Esophagus (tissue), 2 donors: ENCODE data around the gene TBC1D17. TPM values are rescaled to one million over a fixed set of nuclear protein-coding genes. Genes with fewer than 3 reads are reported as not detected.

ENCODE experiments used
- H3K27ac ChIP-seq, 2 donors: one replicate each; pipeline ENCODE4 v1.5.1; 2013; ENCODE audit warnings: low read depth in 2 of 2, mild to moderate bottlenecking in 2 of 2, inconsistent platforms in 1 of 2, low read length in 1 of 2, moderate library complexity in 1 of 2
- H3K27me3 ChIP-seq, 2 donors: one replicate each; pipeline ENCODE4 v1.6.1; 2013; ENCODE audit warnings: low read length in 2 of 2, control low read depth in 1 of 2, mild to moderate bottlenecking in 1 of 2; ENCODE audit not compliant: insufficient read depth in 2 of 2, control insufficient read depth in 1 of 2
- H3K36me3 ChIP-seq, 2 donors: one replicate each; pipeline ENCODE4 v1.6.1; 2013; ENCODE audit warnings: low read length in 1 of 2; ENCODE audit not compliant: control insufficient read depth in 2 of 2, insufficient read depth in 2 of 2
- H3K4me1 ChIP-seq, 2 donors: one replicate each; pipeline ENCODE4 v1.6.1; 2013; ENCODE audit warnings: low read length in 1 of 2; ENCODE audit not compliant: control insufficient read depth in 2 of 2, insufficient read depth in 2 of 2
- H3K4me3 ChIP-seq, 2 donors: one replicate each; pipeline ENCODE4 v1.5.1; 2013; ENCODE audit warnings: low read length in 2 of 2, mild to moderate bottlenecking in 2 of 2, low read depth in 1 of 2, moderate library complexity in 1 of 2
- H3K9me3 ChIP-seq, 2 donors: one replicate each; pipeline ENCODE4 v1.6.1; 2013; ENCODE audit warnings: mild to moderate bottlenecking in 2 of 2, low read depth in 1 of 2, low read length in 1 of 2, moderate library complexity in 1 of 2; ENCODE audit not compliant: control insufficient read depth in 2 of 2, insufficient read depth in 1 of 2
- WGBS, 2 donors: extraction: QIAGEN DNeasy Blood & Tissue Kit; methylation state at CpG; one replicate each; pipeline ENCODE4 v1.1.7; 2013; 5-methylcytosine and 5-hydroxymethylcytosine counted together
- polyA plus RNA-seq, 2 donors: library from polyadenylated mRNA; stranded (reverse); fragments of 200-250 nt; gene quantifications; one replicate each; pipeline ENCODE4 v1.2.3, GENCODE V29; 2013
- donor health status: healthy with polysubstance abuse.
- donor health status: Bipolar disorder and iron deficiency.

The TBC1D17 gene
- 10 to 100 TPM; 21.8 to 32.6 TPM for polyA plus RNA-seq

GRCh38 chr19:49877020-49877878 lies at the start of gene TBC1D17, which contains the start of gene AKT1S1:
TSS of gene TBC1D17 (plus strand) at chr19:49877702. CDS start at chr19:49877724, 22 bp downstream.
TSS of gene AKT1S1 (minus strand) at chr19:49877355. CDS start at chr19:49873295, 4,060 bp downstream.
- Histone ChIP-seq H3K27me3 (no peaks in the 10 kb centered on the region), H3K27ac (peak within 1 kb of the TSS; percentile 97 to 100), H3K36me3 (peaks cover 11 to 31% of the 10 kb centered on the region in 2 donors), H3K4me1 (peaks cover 2 to 11% of the 10 kb centered on the region in 2 donors), H3K9me3 (no peaks in the 10 kb centered on the region), H3K4me3 (peak within 1 kb of the TSS; percentile 94 to 96)
- 0% methylated on average over 60 to 61 of the region's 61 CpGs for WGBS, 2 donors

GRCh38 chr19:49829200-49829599 lies 48.3 kb upstream of the TBC1D17 start:
- 87 to 92% methylated on average over 8 of the region's 8 CpGs for WGBS, 2 donors
- Histone ChIP-seq H3K4me1 (no peaks in the 10 kb centered on the region), H3K27me3 (no peaks in the 10 kb centered on the region), H3K9me3 (no peaks in the 10 kb centered on the region), H3K27ac (no peak overlapping the region), H3K36me3 (peaks cover 8 to 55% of the 10 kb centered on the region in 2 donors), H3K4me3 (no peak overlapping the region)

- Histone ChIP-seq H3K27ac (no peak overlapping the region), H3K36me3 (peaks cover 13 to 60% of the 10 kb centered on the region in 2 donors), H3K27me3 (no peaks in the 10 kb centered on the region), H3K4me1 (no peaks in the 10 kb centered on the region), H3K9me3 (no peaks in the 10 kb centered on the region), H3K4me3 (no peak overlapping the region)
- 94 to 96% methylated on average over 18 of the region's 18 CpGs for WGBS, 2 donors
Observed at GRCh38 chr19:49829721-49830120, 47.8 kb upstream of the TBC1D17 start.

- Histone ChIP-seq H3K9me3 (no peaks in the 10 kb centered on the region), H3K27me3 (no peaks in the 10 kb centered on the region), H3K36me3 (peaks cover 16 to 67% of the 10 kb centered on the region in 2 donors), H3K4me3 (no peak overlapping the region), H3K4me1 (no peaks in the 10 kb centered on the region), H3K27ac (no peak overlapping the region)
- 91 to 95% methylated on average over 12 of the region's 12 CpGs for WGBS, 2 donors
Observed at GRCh38 chr19:49830766-49831165, 46.7 kb upstream of the TBC1D17 start.

- WGBS, 2 donors = 96 to 97% methylated on average over 8 of the region's 8 CpGs
- Histone ChIP-seq H3K4me3 (no peak overlapping the region), H3K36me3 (peaks cover 19 to 66% of the 10 kb centered on the region in 2 donors), H3K9me3 (no peaks in the 10 kb centered on the region), H3K27ac (no peak overlapping the region), H3K27me3 (no peaks in the 10 kb centered on the region), H3K4me1 (no peaks in the 10 kb centered on the region)
Observed at GRCh38 chr19:49831592-49831991, 45.9 kb upstream of the TBC1D17 start.

GRCh38 chr19:49832556-49832955 lies 44.9 kb upstream of the TBC1D17 start:
- WGBS, 2 donors = 71 to 72% methylated on average over 7 to 9 of the region's 9 CpGs
- no peaks in the 10 kb centered on the region for H3K4me1 ChIP-seq
- H3K4me3 ChIP-seq = no peak overlapping the region
- no peaks in the 10 kb centered on the region for H3K27me3 ChIP-seq
- H3K27ac ChIP-seq = no peak overlapping the region
- H3K36me3 ChIP-seq = peaks cover 19 to 65% of the 10 kb centered on the region in 2 donors
- H3K9me3 ChIP-seq = no peaks in the 10 kb centered on the region

GRCh38 chr19:49833599-49833998 lies 43.9 kb upstream of the TBC1D17 start:
- no peak overlapping the region for H3K27ac ChIP-seq
- no peaks in the 10 kb centered on the region for H3K27me3 ChIP-seq
- H3K4me3 ChIP-seq = no peak overlapping the region
- WGBS, 2 donors = 91 to 92% methylated on average over 7 of the region's 7 CpGs
- no peaks in the 10 kb centered on the region for H3K9me3 ChIP-seq
- peaks cover 19 to 66% of the 10 kb centered on the region in 2 donors for H3K36me3 ChIP-seq
- no peaks in the 10 kb centered on the region for H3K4me1 ChIP-seq

GRCh38 chr19:49835562-49835961 lies 41.9 kb upstream of the TBC1D17 start:
- Histone ChIP-seq H3K9me3 (no peaks in the 10 kb centered on the region), H3K4me1 (no peaks in the 10 kb centered on the region), H3K27ac (no peak overlapping the region), H3K36me3 (peaks cover 24 to 53% of the 10 kb centered on the region in 2 donors), H3K4me3 (no peak overlapping the region), H3K27me3 (no peaks in the 10 kb centered on the region)
- 97% methylated on average over 12 of the region's 12 CpGs for WGBS, 2 donors

GRCh38 chr19:49836176-49837008 lies 41.1 kb upstream of the TBC1D17 start:
- Histone ChIP-seq H3K27ac (no peak overlapping the region), H3K9me3 (no peaks in the 10 kb centered on the region), H3K27me3 (no peaks in the 10 kb centered on the region), H3K4me1 (no peaks in the 10 kb centered on the region), H3K36me3 (peaks cover 23 to 48% of the 10 kb centered on the region in 2 donors), H3K4me3 (no peak overlapping the region)
- WGBS, 2 donors = 95 to 96% methylated on average over 18 to 20 of the region's 20 CpGs
